ENCODE measurements around the gene TECRL.

GRCh38 chr4:64266263-64266662 is 143.0 kb downstream of the TECRL start:
- TF ChIP-seq CTCF (IDR thresholded peaks at IDR 0.05) (no peak), POLR2A (IDR thresholded peaks at IDR 0.05) (no peak)

All from lower leg skin (tissue), 3 donors.